ENCODE results near the gene ATP4A. TPM values are rescaled to one million over a fixed set of nuclear protein-coding genes. Genes with fewer than 3 reads are reported as not detected.
A peak's percentile ranks its signal among the peaks of the same experiment; 100 is the strongest.

Gene ATP4A
- polyA plus RNA-seq, 4 donors = 0.05 TPM; not detected in 3

GRCh38 chr19:35566738-35567137, 3.3 kb upstream of the ATP4A start:
- no peak for DNase-seq (ENCODE audit: low read depth in 4 of 4, low spot score in 2 of 4)

DNA sequence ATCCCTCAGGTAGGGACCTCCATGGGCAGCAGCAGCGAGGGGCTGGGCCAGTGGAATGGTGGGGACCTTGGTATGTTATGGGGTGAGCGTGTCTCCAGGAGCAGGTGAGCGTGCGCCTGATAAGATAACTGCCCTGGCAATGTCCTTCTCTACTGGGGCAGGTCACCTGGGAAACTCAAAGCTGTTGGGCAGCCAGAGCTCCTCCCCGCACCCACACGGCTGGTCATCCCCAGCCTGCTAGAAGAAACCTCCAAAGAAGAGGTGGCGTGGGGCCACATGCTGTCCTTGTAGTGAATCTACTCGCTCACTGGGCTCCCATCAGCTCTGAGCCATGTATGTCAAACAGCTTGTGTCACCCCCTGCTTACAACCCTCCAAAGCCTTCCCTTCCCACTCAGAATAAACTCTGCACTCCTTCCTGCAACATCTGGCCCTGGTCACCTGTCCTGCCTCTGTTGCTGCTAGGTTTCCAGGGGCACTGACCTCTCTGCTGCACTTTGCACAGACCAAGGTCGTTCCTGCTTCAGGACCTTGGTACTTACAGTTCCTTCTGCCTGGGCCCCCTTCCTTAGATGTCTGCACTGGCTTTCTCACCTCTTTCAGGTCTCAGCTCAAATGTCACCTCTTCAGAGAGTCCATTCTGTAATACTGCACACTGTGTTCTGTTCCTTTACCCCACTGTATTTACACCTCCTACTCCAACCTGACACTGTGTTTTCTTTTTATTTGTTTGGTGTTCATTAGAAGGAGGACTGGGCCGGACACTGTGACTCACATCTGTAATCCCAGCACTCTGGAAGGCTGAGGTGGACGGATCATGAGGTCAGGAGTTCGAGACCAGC, 1.8 kb upstream of the ATP4A start:
- DNase-seq (ENCODE audit: low read depth in 4 of 4, low spot score in 2 of 4) = no peak

- DNase-seq (ENCODE audit: low read depth in 4 of 4, low spot score in 2 of 4) = no peak
Observed at GRCh38 chr19:35562776-35563175, 682 bp downstream of the ATP4A start.

DNA sequence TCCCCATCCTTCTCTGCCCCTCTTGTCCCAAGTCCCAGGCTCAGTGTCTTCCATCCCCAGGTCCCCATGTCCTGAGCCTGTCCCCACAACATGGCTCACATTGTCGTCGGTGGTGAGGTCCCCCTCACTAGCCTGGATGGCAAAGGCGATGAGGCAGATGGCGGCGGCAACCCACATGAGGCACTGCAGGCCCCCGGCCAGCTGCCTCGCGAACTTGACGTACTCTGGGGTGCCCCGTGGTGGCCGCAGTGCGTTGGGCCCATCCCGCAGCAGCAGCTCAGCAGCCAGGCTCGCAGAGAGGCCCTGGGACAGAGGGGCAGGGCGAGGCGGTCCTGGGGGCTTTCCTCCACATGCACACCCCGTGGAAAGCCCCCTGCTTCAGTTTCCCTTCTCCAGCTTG, 1.1 kb downstream of the ATP4A start:
- no peak for DNase-seq (ENCODE audit: low read depth in 4 of 4, low spot score in 2 of 4)

DNA sequence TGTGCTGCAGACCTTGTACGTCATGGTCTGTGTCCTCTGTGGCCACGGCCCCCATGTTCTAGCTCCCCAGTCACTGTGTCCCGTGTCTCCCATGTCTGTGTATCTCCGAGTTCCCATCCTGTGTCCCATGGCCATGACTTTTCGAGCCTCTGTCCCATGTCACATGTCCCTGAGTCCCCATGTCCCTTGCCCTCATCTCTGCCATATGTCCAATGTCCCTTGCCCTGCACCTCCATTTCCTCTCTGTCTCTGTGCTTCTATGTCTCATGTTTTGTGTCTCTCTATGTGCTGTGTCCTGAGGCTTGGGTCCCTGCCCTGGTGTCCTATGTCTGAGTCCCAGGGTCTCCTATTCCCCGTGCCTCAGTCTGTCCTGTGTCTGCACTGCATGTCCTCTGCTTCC, 2.0 kb downstream of the ATP4A start:
- DNase-seq (ENCODE audit: low read depth in 4 of 4, low spot score in 2 of 4) = no peak

DNA sequence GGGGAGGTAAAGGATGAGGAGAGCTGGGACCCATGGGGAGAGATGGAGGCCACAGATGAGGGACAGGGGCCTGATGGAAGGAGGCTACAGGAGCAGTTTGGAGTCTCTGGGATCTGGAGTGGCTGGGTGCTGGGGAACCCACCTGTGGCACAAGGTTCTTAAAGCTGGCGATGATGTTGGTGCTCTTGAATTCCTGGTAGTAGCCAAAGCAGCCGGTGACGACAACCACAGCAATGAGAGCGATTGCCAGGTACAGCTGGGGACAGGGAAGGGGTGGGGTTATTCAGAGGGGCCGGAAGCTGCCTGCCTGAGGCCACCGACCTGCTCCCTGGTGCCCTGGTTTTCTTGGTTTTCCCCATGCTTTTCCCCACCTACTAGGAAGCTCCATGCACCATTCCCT, 2.8 kb downstream of the ATP4A start:
- DNase-seq (ENCODE audit: low read depth in 4 of 4, low spot score in 2 of 4) = no peak

DNA sequence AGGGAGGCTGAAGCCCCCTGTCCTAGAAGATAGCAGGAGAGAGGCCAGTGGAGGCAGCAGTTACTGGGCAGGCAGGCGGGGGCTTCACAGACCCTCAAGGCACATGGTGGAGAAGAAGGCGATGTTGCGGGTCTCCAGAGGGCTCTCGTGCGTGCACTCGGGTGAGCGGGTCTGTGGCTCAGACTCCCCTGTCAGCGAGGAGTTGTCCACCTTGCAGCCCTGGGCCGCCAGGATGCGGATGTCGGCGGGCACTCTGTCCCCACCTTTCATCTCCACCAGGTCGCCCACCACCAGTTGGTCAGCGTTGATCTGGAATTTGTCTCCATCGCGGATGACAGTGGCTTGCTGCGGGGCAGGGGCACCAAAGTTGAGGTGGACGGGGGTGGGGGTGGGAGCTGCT, 3.2 kb downstream of the ATP4A start:
- DNase-seq (ENCODE audit: low read depth in 4 of 4, low spot score in 2 of 4) = no peak

DNA sequence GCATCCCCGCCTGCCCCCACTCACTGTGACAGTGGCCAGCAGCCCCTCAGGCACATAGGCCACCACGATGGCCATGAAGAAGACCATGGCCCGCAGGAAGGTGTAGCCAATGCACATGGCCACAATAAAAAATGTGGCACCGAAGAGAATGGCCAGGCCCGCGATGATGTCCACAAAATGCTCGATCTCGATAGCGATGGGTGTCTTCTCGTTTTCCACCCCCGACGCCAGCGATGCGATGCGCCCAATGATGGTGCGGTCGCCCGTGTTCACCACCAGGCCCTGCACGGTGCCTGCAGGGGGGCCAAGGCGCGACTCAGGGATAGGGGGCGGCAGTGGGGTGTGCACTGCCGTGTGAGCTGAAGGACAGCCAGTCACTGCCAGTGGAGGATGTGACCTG, 3.7 kb downstream of the ATP4A start:
- DNase-seq (ENCODE audit: low read depth in 4 of 4, low spot score in 2 of 4) = no peak

DNA sequence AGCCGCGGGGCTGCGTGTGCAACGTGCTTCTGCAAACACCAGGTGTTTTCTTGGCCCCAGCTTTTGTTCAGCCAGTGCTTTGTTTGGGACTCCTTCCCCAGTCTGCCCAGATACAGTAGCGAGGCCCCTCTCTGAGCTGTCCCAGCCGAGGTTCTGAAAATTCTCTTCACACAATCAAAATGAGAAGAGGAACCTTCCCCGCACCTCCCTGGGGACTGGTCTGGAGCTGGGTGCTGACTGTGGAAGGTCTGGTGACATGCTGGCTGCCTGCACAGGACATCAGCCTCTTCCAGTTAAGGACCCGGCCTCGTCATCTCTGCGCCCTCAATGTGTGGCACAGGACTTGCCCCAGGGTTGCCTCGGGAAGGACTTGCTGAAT, 4.2 kb downstream of the ATP4A start:
- DNase-seq (ENCODE audit: low read depth in 4 of 4, low spot score in 2 of 4) = no peak

DNA sequence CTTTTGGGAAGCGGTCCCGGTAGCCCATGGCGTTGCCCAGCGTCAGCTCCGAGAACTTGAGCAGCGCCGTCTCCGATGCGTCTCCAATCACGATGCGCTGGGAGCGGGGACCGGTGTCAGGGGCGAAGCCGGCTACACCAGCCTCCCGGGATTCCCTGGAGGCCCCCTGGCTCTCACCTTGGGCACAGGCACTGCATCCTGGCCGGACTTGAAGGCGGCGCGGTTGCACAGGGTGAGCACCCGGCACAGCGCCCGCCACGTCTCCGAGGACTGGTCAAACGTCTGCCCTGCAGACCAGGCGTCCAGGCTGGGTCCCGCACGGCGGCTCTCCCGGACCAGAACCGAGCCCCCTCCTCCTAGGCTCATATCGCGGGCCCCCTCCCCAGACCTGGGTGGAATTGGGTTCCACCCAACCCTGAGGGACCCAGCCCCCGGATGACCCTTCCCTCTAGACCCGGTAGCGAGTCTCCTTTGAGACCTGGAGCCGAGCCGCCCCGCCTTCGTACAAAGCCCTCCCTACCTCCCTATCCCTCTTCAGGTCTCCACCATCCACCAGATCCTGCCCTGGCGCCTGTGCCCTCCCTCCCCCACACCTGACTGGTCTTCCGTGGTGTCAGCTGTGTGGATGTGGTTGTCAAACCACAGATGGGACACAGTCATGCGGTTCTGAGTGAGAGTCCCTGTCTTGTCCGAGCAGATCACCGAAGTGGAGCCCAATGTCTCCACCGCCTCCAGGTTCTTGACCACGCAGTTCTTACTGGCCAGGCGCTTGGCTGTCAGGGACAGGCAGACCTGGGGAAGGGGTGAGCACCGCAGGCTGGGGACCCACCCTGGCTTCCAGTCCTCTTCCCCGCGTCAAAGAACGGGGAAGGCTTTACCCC, 4.8 kb downstream of the ATP4A start:
- no peak for DNase-seq (ENCODE audit: low read depth in 4 of 4, low spot score in 2 of 4)

DNA sequence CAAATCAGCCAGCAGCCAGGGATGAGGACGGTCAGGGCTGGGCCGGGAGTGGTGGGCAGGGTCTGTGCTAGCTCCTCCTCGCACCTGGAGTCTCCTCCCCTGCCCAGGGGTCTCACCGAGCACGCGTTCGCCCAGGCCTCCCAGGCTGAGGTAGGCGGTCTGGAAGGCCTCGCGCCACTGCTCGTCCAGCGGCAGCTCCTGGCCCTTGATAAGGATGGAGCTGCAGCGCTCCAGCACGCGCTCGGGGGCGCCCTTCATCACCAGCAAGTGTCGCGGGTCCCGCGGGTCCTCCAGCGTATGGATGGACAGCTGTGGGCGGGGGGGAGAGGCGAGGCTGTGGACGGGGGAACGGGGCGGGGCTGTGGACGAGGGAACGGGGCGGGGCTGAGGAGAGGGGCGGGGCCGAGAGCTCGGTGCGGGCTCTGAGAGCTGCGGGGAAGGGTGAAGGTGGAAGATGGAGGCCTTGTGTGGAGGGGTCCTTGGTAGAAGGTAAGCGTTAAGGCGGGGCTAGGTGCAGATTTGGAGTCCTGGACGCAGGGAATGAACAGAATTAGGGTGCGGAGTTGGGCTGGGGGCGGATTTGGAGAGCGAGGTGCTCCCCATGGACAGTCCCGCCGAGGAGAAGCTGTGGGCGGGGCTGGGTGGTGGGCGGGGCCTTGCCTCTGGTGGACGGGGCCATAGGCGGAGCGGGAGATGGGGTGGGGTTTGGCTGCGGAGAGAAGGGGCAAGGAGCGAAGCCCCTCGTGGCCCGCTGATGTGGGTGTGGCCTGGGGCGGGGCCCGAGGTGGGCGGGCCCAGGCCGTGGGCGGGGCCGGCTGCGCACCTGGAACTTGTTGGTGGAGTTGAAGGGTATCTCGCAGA, 5.7 kb downstream of the ATP4A start:
- peak; percentile 32 to 53 (median 43) for DNase-seq (ENCODE audit: low read depth in 4 of 4, low spot score in 2 of 4)

DNA sequence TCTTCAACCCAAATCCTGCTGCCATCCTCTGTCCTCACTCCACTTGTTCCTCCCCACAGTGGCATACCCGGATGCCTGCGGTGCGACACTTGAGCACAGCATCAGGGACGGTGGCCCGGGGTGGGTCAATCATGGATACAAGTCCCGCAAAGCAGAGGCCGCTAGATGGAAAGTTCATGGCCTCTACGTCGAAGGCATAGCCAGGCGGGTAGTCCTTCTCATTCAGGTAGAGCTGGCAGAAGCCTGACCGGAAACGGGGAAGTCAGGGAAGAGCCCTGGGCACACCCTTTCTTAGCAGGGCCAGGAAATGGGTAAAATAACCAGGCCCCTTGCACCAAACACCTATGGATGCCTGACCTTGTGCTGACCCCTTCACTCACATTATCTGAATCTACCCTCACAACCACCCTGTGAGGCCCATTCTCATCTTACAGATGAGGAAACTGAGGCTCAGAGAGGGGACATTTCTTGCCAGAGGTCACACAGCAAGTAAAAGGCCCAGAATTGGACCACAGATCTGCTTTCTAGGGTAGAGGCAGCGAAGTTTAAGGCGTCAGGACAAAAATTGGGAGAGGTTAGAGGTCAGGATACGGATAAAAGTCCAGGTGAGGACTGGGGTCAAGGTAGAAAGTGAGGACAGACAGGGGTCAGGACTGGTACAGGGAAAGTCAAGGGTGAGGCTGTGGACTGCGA, 6.5 kb downstream of the ATP4A start:
- no peak for DNase-seq (ENCODE audit: low read depth in 4 of 4, low spot score in 2 of 4)

DNA sequence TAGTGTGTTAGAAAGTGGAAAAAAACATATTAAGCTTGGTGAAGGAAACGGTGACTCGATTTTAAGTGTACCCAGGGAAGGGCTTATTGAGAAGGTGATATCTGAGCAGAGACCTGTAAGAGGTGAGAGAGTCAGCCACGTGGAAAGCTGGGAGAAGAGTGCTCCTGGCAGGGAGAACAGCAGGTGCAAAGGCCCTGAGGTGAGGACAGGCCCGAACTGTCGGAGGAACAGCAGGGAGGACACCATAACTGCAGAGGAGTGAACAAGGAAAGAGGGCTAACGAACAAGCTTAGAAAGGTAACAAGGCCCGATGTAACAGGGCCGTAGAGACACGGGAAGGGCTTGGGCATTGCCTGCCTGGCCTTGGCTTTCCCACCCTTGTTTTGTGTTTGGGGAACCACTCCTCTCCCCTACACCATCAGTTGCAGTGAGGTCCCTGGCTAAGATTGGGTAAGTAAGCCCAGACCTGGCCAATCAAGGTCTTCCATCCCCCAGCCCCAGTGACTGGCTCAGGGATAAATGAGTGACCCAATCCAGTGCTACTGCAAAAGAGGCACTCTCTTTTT, 7.3 kb downstream of the ATP4A start:
- DNase-seq (ENCODE audit: low read depth in 4 of 4, low spot score in 2 of 4) = no peak

DNA sequence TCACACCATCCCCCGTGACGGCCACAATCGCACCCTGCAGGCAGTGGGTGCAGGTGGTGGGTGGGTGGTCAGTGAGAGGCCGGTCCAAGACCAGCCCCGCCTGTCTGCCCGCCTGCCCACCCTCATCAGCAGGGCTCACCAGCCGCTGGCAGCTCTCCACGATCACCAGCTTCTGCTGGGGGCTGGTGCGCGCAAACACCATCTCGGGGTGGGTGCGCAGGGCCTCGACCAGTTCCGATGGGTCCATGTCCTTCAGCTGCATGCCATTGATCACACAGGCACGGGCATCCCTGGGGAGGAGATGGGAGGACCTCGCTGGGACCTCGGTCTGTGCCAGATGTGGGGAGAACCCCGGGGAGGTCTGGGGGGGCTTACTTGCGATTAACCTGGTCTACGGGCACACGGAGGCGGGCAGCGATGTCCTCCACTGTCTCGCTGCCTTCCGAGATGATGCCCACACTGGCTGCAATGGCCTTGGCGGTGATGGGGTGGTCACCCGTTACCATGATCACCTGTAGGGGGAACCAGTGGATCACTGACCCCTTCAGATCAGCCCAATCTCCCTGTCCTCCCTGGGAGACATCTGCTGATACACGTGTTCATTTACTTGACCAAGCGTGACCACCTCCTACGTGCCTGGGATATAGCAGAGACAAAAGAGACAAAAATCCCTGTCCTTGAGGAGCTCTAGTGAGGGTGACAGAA, 8.0 kb downstream of the ATP4A start:
- no peak for DNase-seq (ENCODE audit: low read depth in 4 of 4, low spot score in 2 of 4)

DNA sequence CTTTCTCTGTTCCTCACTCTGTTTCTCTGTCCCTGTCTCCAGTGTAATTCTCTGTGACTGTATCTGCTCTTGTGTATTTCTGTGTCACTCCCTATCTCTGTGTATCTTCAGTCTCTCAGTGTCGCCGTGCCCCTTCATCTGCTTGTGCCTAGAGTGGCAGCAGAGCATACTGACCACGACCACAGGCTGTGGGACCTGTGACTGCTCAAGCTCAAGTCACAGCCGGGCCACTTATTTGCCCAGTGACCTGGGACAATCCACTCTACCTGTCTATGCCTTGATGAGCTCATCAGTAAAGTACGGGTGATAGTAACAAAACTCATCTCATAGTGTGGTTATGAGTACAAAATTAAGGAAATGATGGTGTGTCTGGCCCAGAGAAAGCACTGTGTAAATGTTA, 9.4 kb downstream of the ATP4A start:
- no peak for DNase-seq (ENCODE audit: low read depth in 4 of 4, low spot score in 2 of 4)

GRCh38 chr19:35553385-35554000, 10.0 kb downstream of the ATP4A start:
- no peak for DNase-seq (ENCODE audit: low read depth in 4 of 4, low spot score in 2 of 4)

DNA sequence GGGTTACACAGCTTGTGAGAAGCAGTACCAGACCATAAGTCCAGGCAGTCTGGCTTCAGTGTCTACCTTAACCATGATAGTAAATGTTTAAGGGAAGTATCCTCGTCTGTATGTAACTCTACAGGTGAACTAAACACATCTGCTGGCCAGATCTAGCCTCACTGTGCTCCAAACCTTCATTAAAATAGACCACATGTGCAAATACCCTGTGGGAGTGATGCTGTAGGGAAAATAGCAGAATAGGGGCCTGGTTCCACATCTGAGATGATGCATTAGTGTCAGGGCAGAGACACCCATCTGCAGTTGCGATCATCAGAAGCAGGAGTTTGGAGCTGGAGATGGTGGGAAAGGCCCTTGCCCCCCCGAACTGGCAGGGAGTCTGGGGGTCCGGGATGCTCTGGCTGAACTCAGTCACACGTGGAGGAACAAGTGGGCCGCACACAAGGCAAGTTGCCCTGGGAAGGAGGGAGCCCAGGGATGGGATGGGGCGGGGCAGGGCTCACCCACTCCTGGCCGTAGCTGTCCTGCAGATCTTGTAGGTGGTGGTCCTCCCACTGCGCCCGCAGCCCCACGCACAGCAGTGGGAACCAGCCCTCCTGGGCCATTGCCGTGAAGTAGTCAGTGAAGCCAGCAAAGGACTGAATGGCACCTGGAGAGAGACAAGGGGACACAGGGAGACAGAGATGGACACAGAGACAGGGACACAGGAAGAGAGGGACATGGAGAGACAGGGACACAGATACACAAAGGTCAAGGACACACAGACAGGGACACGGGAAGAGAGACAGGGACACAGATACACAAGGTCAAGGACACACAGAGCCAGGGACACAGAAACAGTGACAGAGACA, 10.7 kb downstream of the ATP4A start:
- DNase-seq (ENCODE audit: low read depth in 4 of 4, low spot score in 2 of 4) = no peak

All from left renal cortex interstitium (tissue), 4 donors.